HT1080 (cell line): Measurements from ENCODE around the gene FGD3. TPM values are rescaled to one million over a fixed set of nuclear protein-coding genes. Genes with fewer than 3 reads are reported as not detected.
"Not testable (repeated sequence)": the region's sequence is repeated elsewhere in the genome, so short reads cannot be mapped to it uniquely, and the experiment has no call there.

ENCODE experiments used
- DNase-seq: peaks from one replicate; pipeline ENCODE4 v3.0.0-alpha.2; 2015; ENCODE audit warnings: low read depth
- polyA plus RNA-seq, 2 experiments: library from polyadenylated mRNA; depleted of rRNA; stranded (reverse); fragments of >200 nt; gene quantifications; 2 replicates each; pipeline ENCODE4 v1.2.3, GENCODE V29; 2015
- total RNA-seq: library from RNA; depleted of rRNA; stranded (reverse); fragments of >200 nt; shearing (Covaris generic); gene quantifications from 2 replicates; pipeline ENCODE4 v1.2.3, GENCODE V29; 2014; rRNA removed

The FGD3 gene, protein sequence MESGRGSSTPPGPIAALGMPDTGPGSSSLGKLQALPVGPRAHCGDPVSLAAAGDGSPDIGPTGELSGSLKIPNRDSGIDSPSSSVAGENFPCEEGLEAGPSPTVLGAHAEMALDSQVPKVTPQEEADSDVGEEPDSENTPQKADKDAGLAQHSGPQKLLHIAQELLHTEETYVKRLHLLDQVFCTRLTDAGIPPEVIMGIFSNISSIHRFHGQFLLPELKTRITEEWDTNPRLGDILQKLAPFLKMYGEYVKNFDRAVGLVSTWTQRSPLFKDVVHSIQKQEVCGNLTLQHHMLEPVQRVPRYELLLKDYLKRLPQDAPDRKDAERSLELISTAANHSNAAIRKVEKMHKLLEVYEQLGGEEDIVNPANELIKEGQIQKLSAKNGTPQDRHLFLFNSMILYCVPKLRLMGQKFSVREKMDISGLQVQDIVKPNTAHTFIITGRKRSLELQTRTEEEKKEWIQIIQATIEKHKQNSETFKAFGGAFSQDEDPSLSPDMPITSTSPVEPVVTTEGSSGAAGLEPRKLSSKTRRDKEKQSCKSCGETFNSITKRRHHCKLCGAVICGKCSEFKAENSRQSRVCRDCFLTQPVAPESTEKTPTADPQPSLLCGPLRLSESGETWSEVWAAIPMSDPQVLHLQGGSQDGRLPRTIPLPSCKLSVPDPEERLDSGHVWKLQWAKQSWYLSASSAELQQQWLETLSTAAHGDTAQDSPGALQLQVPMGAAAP
- 0.06 TPM in 1 of 2 replicates, not detected in the other for total RNA-seq
- polyA plus RNA-seq (2015; cell fraction: cytosol; rRNA removed) = 0.06 TPM in 1 of 2 replicates, not detected in the other
- not detected in 2 replicates for polyA plus RNA-seq (2015; cell fraction: nucleus; rRNA removed)

DNA sequence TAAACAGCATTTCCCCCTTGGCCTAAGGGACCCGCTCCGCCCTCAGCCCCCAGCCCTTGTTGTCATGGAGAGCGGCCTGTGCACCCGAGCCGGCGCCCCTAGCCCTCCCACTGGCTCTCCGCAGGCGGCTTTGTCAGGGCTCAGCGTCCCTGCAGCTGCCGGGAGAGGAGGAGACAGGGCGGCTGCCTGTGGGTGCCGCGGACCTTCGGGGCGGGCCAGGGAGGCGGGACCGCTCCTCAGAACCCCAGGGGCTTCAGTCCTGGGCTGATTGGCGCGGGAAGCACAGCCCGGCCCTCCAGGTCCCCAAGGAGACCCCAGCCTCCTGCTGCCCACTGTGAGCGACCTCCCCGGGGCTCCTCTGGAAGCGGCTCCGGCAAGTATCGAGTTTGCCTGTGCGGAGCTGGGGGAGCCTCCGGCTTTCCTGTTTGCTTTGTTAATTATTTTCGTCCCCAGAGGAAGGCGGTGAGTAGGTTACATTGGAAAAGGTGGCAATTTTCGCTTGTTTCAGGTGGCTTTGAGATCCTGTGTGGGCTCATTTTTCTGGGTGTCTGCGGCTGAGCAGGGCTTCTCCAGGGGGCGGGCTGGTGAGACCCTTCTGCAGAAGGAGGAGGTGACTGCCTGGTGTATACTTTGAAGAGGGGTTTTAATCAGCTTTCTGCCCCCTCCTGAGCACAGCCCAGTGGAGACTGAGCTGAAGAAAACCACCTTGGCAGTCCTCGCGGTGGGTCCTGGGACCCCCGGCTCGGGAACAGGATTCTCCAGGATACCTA is at the start of gene FGD3:
Gene FGD3 (plus strand): TSS at position 256 of the 770 bp plus-strand sequence. CDS start 28,734 bp downstream, outside the sequence.
- no peak for DNase-seq

DNA sequence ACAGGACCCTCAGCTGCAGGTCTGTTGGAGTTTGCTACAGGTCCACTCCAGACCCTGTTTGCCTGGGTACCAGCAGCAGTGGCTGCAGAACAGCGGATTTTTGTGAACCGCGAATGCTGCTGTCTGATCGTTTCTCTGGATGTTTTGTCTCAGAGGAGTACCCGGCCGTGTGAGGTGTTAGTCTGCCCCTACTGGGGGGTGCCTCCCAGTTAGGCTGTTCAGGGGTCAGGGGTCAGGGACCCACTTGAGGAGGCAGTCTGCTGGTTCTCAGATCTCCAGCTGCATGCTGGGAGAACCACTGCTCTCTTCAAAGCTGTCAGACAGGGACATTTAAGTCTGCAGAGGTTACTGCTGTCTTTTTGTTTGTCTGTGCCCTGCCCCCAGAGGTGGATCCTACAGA is 42.2 kb upstream of the FGD3 start:
- DNase-seq = not testable (repeated sequence)

GRCh38 chr9:92911511-92912475 is 35.5 kb upstream of the FGD3 start:
- DNase-seq = no peak

- DNase-seq = no peak
These were observed 30.0 kb upstream of the FGD3 start for GRCh38 chr9:92917176-92917800.

- DNase-seq = no peak
These were observed 26.9 kb upstream of the FGD3 start for GRCh38 chr9:92920437-92920836.

DNA sequence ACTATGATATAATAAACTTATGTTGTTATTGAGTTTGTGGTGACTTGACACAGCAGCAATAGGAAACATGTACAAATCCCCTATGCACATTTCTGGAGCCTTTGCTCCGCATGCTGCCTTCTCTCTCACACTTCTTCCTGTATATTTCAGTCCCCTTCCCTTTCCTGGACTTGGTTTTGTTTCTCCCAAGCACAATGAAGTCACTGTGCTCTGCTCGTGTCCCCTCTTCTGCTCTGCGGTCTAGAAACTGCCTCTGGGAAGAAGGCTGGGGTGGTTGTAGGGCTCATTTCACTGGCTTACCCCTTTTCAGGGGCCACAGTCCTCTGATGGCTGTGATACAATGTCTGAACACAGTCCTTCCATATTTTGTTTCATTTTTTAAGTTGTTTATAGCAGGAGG is 15.7 kb upstream of the FGD3 start:
- no peak for DNase-seq

DNA sequence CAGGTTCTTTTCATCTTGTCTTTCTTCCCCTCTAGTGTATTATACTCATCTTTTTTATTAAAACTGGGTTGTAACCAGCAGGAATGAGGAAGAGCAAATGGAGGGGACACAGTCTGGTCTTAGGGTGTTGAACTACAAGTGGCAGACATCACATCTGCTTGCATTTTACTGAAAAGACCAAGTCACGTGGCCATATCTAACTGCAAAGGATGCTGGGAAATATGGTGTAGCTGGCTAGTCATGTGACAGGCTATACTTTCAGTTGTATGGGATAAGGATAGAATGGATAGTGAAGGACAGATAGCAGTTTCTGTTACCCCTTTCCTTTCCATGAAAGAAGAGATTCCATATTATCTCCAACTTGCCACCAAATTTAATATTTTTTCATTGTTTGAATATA is 13.0 kb upstream of the FGD3 start:
- no peak for DNase-seq

DNA sequence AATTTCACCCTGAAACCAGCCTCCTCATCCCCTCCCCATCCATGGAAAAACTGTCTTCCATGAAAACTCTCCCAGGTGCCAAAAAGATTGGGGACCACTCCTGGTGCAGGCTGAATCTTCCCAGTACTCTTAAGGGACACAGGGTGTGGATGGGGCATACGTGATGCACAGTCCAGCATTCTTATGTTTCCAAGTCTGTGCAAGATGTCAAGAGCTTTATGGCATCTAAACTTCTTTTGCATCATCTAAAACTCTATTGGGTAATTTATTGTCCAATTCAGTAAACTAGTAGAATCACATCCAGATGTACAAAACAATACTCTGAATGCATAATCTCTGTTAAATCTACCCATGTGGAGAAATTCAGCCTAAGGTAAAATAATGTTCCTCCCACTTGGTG is 9.3 kb upstream of the FGD3 start:
- no peak for DNase-seq

GRCh38 chr9:92941861-92942260 is 5.5 kb upstream of the FGD3 start:
- DNase-seq = no peak

GRCh38 chr9:92942688-92943616 is 4.4 kb upstream of the FGD3 start:
- no peak for DNase-seq

DNA sequence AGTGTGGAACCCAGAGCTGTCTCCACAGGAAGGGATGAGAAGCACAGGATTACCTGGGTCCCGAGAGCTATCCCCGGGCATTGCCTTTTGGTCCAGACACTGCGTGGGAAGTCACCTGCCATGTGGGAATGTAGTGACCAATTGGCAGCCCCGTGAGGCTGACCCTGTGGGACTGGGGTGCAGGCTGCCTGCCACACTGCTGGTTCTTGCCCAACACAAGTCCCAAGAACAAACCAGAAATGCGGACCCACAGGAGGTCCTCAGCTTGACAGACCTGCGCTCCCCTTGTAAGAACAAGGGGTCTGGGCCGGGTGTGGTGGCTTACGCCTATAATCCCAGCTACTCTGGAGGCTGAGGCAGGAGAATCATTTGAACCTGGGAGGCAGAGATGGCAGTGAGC is 2.4 kb upstream of the FGD3 start:
- no peak for DNase-seq

GRCh38 chr9:92945796-92946195 is 1.5 kb upstream of the FGD3 start:
- DNase-seq = no peak

DNA sequence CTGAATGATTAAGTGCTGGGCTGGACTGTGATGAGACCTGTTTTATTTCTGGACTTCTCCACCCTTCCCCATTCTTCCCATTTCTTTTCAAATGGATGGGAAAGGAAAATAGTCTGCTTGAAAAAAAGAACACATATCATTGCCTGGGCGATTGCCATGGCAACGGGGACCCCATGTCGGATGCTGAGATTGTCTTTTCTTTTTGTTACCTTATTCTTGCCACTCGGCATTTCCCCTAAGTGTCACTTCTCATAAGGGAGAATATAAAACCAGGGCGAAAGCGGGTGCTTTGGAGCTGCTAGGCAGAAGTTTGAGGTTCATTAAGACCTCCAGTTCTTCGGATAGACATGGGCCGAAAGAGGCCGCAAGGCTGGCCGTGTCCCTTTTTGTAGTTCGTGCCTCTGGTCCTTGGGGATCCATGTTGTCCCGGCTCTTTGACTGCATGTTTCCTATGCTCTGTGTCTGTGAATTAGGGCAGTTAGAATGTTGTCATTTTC is 763 bp downstream of the FGD3 start:
- no peak for DNase-seq

- DNase-seq = no peak
These were observed 1.3 kb downstream of the FGD3 start for GRCh38 chr9:92948632-92949031.

- no peak for DNase-seq
These were observed 2.1 kb downstream of the FGD3 start for GRCh38 chr9:92949266-92949982.

GRCh38 chr9:92950359-92950955 is 3.1 kb downstream of the FGD3 start:
- DNase-seq = no peak

- no peak for DNase-seq
These were observed 5.7 kb downstream of the FGD3 start for GRCh38 chr9:92952906-92953610.
